C4-2B (cell line): ENCODE results near the gene COA1.

Source experiments
- H3K27ac ChIP-seq: fragments of 450-650 bp; 2 replicates; pipeline ENCODE4 v1.5.1; 2017
- CTCF ChIP-seq: fragments of 450-650 bp; conservative IDR thresholded peaks from 2 replicates; pipeline ENCODE4 v1.5.1; 2017; ENCODE audit warnings: mild to moderate bottlenecking
- ZFX ChIP-seq: fragments of 450-650 bp; IDR thresholded peaks from 2 replicates; pipeline ENCODE4 v1.6.1; 2017

Gene COA1

GRCh38 chr7:43750016-43750887, 20.9 kb upstream of the COA1 start:
- TF ChIP-seq CTCF (no peak), ZFX (no peak)
- no peak overlapping the region for H3K27ac ChIP-seq

- TF ChIP-seq CTCF (no peak), ZFX (no peak)
- H3K27ac ChIP-seq = no peak overlapping the region
Observed at GRCh38 chr7:43749383-43749940, 20.1 kb upstream of the COA1 start.

GRCh38 chr7:43747328-43748105, 18.2 kb upstream of the COA1 start:
- TF ChIP-seq CTCF (no peak), ZFX (no peak)
- H3K27ac ChIP-seq = no peak overlapping the region

GRCh38 chr7:43742692-43743091, 13.4 kb upstream of the COA1 start:
- TF ChIP-seq ZFX (no peak), CTCF (no peak)

GRCh38 chr7:43737467-43738127, 8.3 kb upstream of the COA1 start:
- TF ChIP-seq CTCF = no peak
- TF ChIP-seq ZFX = no peak

More at GRCh38 chr7:43742692-43743091, 13.4 kb upstream of the COA1 start:
- no peak overlapping the region for H3K27ac ChIP-seq

GRCh38 chr7:43735802-43736603, 6.7 kb upstream of the COA1 start:
- no peak overlapping the region for H3K27ac ChIP-seq
- TF ChIP-seq ZFX = no peak
- no peak for TF ChIP-seq CTCF

More at GRCh38 chr7:43737467-43738127, 8.3 kb upstream of the COA1 start:
- no peak overlapping the region for H3K27ac ChIP-seq
